GM18526 (cell line): ENCODE results near the gene OR52N1.

Experiments used
- POLR2A ChIP-seq: IDR thresholded peaks from 3 replicates; pipeline ENCODE4 v1.6.1; 2011; ENCODE audit not compliant: insufficient read length; ENCODE audit errors: extremely low read depth

OR52N1 gene

GRCh38 chr11:5738431-5738830 is 52.6 kb downstream of the OR52N1 start:
- TF ChIP-seq POLR2A = no peak

GRCh38 chr11:5737670-5738392 is 53.2 kb downstream of the OR52N1 start:
- TF ChIP-seq POLR2A = no peak

DNA sequence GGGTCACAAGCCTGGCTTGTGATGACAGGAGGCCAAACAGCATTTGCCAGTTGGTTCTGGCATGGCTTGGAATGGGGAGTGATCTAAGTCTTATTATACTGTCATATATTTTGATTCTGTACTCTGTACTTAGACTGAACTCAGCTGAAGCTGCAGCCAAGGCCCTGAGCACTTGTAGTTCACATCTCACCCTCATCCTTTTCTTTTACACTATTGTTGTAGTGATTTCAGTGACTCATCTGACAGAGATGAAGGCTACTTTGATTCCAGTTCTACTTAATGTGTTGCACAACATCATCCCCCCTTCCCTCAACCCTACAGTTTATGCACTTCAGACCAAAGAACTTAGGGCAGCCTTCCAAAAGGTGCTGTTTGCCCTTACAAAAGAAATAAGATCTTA is 54.0 kb downstream of the OR52N1 start:
- no peak for TF ChIP-seq POLR2A
